Measurements from ENCODE around the gene RPL11.

DNA sequence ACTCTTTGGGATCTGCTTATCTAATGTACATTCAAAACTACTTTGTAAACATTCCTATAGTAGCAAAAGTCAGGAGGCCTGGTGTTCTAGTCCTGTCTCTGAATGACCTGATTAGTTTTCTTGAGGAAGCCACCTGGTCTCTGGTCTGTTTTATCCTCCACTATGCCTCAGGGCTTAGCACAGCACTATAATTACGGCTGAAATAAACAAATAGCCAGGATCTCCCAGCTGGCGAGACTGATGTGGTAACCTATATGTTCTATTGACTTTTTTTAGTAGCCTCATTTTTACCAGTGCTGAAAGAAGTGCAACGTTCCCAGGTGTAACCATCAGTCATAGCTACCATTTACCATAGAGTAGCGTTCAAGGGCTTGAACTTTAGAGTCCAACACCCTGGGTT lies 24.2 kb upstream of the RPL11 start:
- TF ChIP-seq CTCF (conservative IDR thresholded peaks at IDR 0.05; ENCODE audit: low read depth, low read length) (no peak), MAZ (IDR thresholded peaks at IDR 0.05; ENCODE audit: borderline replicate concordance, low read depth, low read length) (no peak), POLR2A (IDR thresholded peaks at IDR 0.05; ENCODE audit: low read depth, low read length) (no peak), CEBPB (IDR thresholded peaks at IDR 0.05; ENCODE audit: low read depth, low read length) (no peak), SMC3 (IDR thresholded peaks at IDR 0.05; ENCODE audit: low read depth, low read length) (no peak)
